Karpas-422 (cell line): ENCODE data around the gene ID3. TPM values are rescaled to one million over a fixed set of nuclear protein-coding genes. Genes with fewer than 3 reads are reported as not detected.

Experiments
- total RNA-seq: library from RNA; depleted of rRNA; stranded (reverse); fragments of >200 nt; shearing (Covaris generic); gene quantifications from 2 replicates; pipeline ENCODE4 v1.2.3, GENCODE V29; 2014; ENCODE audit warnings: low replicate concordance; rRNA removed

ID3 gene
- total RNA-seq, 1 experiment from 2014 or later = 33.0 TPM

Other genes starting within 250 kb of the ID3 start
- 120 and 130 TPM in 2 replicates for gene HNRNPR, start 215.2 kb downstream of the ID3 start, total RNA-seq
- gene ZNF436, start 189.7 kb downstream of the ID3 start, total RNA-seq = 6.4 and 7.4 TPM in 2 replicates
- not detected in 2 replicates for gene TCEA3, start 134.8 kb downstream of the ID3 start, total RNA-seq
- 0.60 and 0.61 TPM in 2 replicates for gene ASAP3, start 75.3 kb downstream of the ID3 start, total RNA-seq
- gene E2F2, start 28.3 kb downstream of the ID3 start, total RNA-seq = 6.6 and 8.0 TPM in 2 replicates
- gene RPL11, start 132.3 kb upstream of the ID3 start, total RNA-seq = 1,479 and 2,277 TPM in 2 replicates
- gene ELOA, start 184.0 kb upstream of the ID3 start, total RNA-seq = 14.6 and 16.9 TPM in 2 replicates
- gene PITHD1, start 218.9 kb upstream of the ID3 start, total RNA-seq = 35.6 and 55.7 TPM in 2 replicates
- gene LYPLA2, start 231.6 kb upstream of the ID3 start, total RNA-seq = 43.1 and 69.8 TPM in 2 replicates
- gene GALE, start 241.3 kb upstream of the ID3 start, total RNA-seq = 16.8 and 39.7 TPM in 2 replicates